SK-N-SH (cell line): Measurements from ENCODE around the gene PLXNA4. TPM values are rescaled to one million over a fixed set of nuclear protein-coding genes. Genes with fewer than 3 reads are reported as not detected.

Experiments
- CTCF ChIA-PET: fragments of 300-600, 350-600 bp; formaldehyde crosslinking; extraction: SDS; loops from one replicate; lab custom pipeline; 2021; lab: Yijun Ruan, JAX
- POLR2A ChIA-PET: fragments of 350-600 bp; sonication (Branson Sonifier 250); formaldehyde crosslinking; extraction: SDS; loops from one replicate; lab custom pipeline; 2020; ENCODE audit warnings: antibody characterized with exemption, inconsistent platforms; lab: Yijun Ruan, JAX
- DNase-seq: peaks from one replicate; pipeline ENCODE4 v3.0.0; 2012
- H2AFZ ChIP-seq: fragments of 200-600 bp; sonication (generic); 2 replicates; pipeline ENCODE4 v1.8.1; 2016; ENCODE audit warnings: antibody characterized with exemption, mild to moderate bottlenecking, low read depth
- H3F3A ChIP-seq: fragments of 200-600 bp; sonication (generic); replicated peaks from 2 replicates; pipeline ENCODE3; 2016; ENCODE audit warnings: antibody characterized with exemption, mild to moderate bottlenecking; ENCODE audit not compliant: insufficient read depth
- H3K27ac ChIP-seq, 2 experiments: fragments of 200-500 bp in 1 of 2; fragments of 200-600 bp in 1 of 2; sonication (Bioruptor generic) in 1 of 2; sonication (generic), shearing (Covaris generic) in 1 of 2; 2 replicates each; pipeline versions ENCODE4 v1.5.1 to v1.6.1; 2014 to 2016; ENCODE audit warnings: low read depth in 2 of 2, inconsistent platforms in 1 of 2, low read length in 1 of 2, mild to moderate bottlenecking in 1 of 2, mixed read lengths in 1 of 2
- H3K27me3 ChIP-seq: fragments of 200-600 bp; sonication (generic), shearing (Covaris generic); 2 replicates; pipeline ENCODE4 v1.6.1; 2016; ENCODE audit warnings: mixed run types; ENCODE audit not compliant: insufficient read depth
- H3K36me3 ChIP-seq, 2 experiments: fragments of 200-500 bp in 1 of 2; fragments of 200-600 bp in 1 of 2; sonication (Bioruptor generic) in 1 of 2; sonication (generic) in 1 of 2; replicated peaks in 1 of 2; 2 replicates each; pipeline versions ENCODE3 to v1.5.1; 2014 to 2016; ENCODE audit warnings: low read length in 1 of 2, mild to moderate bottlenecking in 1 of 2; ENCODE audit not compliant: insufficient read depth in 2 of 2, control insufficient read depth in 1 of 2
- H3K4me1 ChIP-seq, 2 experiments: fragments of 200-500 bp in 1 of 2; fragments of 200-600 bp in 1 of 2; sonication (Bioruptor generic) in 1 of 2; sonication (generic), shearing (Covaris generic) in 1 of 2; 2 replicates each; pipeline versions ENCODE4 v1.5.1 to v1.6.1; 2014 to 2016; ENCODE audit warnings: low read depth in 1 of 2, low read length in 1 of 2, mixed run types in 1 of 2; ENCODE audit not compliant: insufficient read depth in 2 of 2, control insufficient read depth in 1 of 2
- H3K4me2 ChIP-seq: fragments of 200-600 bp; sonication (generic), shearing (Covaris generic); 2 replicates; pipeline ENCODE4 v1.6.1; 2017; ENCODE audit warnings: mixed run types
- H3K4me3 ChIP-seq, 2 experiments: fragments of 200-500 bp in 1 of 2; fragments of 200-600 bp in 1 of 2; sonication (Bioruptor generic) in 1 of 2; sonication (generic), shearing (Covaris generic) in 1 of 2; 2 replicates each; pipeline versions ENCODE4 v1.5.1 to v1.8.1; 2014 to 2016; ENCODE audit warnings: low read depth in 2 of 2, inconsistent platforms in 1 of 2, low read length in 1 of 2, mild to moderate bottlenecking in 1 of 2, mixed read lengths in 1 of 2, moderate library complexity in 1 of 2
- H3K79me2 ChIP-seq: fragments of 200-600 bp; sonication (generic); 2 replicates; pipeline ENCODE4 v1.8.1; 2017; ENCODE audit warnings: mild to moderate bottlenecking; ENCODE audit not compliant: insufficient read depth
- H3K9ac ChIP-seq: fragments of 200-600 bp; sonication (generic); 2 replicates; pipeline ENCODE4 v1.6.1; 2017; ENCODE audit warnings: mixed run types
- H3K9me2 ChIP-seq: fragments of 200-600 bp; sonication (generic); 2 replicates; pipeline ENCODE4 v1.6.1; 2017; ENCODE audit warnings: mixed run types
- H3K9me3 ChIP-seq: fragments of 200-600 bp; sonication (generic); 2 replicates; pipeline ENCODE4 v1.6.1; 2017; ENCODE audit warnings: mixed run types, mild to moderate bottlenecking, moderate library complexity
- H4K20me1 ChIP-seq: fragments of 200-600 bp; sonication (generic); 2 replicates; pipeline ENCODE4 v1.6.1; 2017; ENCODE audit warnings: mild to moderate bottlenecking, mixed run types; ENCODE audit not compliant: insufficient read depth
- CHD2 ChIP-seq: fragments of 150-350 bp; IDR thresholded peaks from 2 replicates; pipeline ENCODE4 v1.6.1; 2018; ENCODE audit warnings: low read length; ENCODE audit not compliant: partially characterized antibody
- CTCF ChIP-seq: fragments of 200-600 bp; sonication (generic); IDR thresholded peaks from 2 replicates; pipeline ENCODE4 v1.6.1; 2017; ENCODE audit warnings: antibody characterized with exemption, mild to moderate bottlenecking, moderate library complexity
- FOSL2 ChIP-seq: IDR thresholded peaks from 2 replicates; pipeline ENCODE4 v1.4.0; 2012; ENCODE audit warnings: low read depth, mild to moderate bottlenecking, moderate library complexity, borderline replicate concordance
- GABPA ChIP-seq: IDR thresholded peaks from 2 replicates; pipeline ENCODE4 v1.4.0; 2012; ENCODE audit warnings: low read depth, mild to moderate bottlenecking
- GATA2 ChIP-seq: sonication (generic); formaldehyde crosslinking; IDR thresholded peaks from 2 replicates; pipeline ENCODE4 v1.5.0; 2020; ENCODE audit warnings: mild to moderate bottlenecking, missing genetic modification reagents
- IRF3 ChIP-seq: fragments of 150-350 bp; IDR thresholded peaks from 2 replicates; pipeline ENCODE4 v1.6.1; 2016; ENCODE audit warnings: mild to moderate bottlenecking, low read depth, low read length
- MEF2A ChIP-seq: IDR thresholded peaks from 2 replicates; pipeline ENCODE4 v1.4.0; 2012; ENCODE audit warnings: low read depth, borderline replicate concordance
- MXI1 ChIP-seq: IDR thresholded peaks from 2 replicates; pipeline ENCODE4 v1.6.1; 2012; ENCODE audit warnings: mild to moderate bottlenecking, low read depth, low read length, improper control_type of control experiment
- NRF1 ChIP-seq: IDR thresholded peaks from 2 replicates; pipeline ENCODE4 v1.6.1; 2012; ENCODE audit warnings: low read depth, mild to moderate bottlenecking, low read length
- POLR2AphosphoS5 ChIP-seq: IDR thresholded peaks from 2 replicates; pipeline ENCODE4 v1.6.1; 2012; ENCODE audit warnings: low read depth, low read length
- RAD21 ChIP-seq: IDR thresholded peaks from 2 replicates; pipeline ENCODE4 v1.6.1; 2012; ENCODE audit warnings: mild to moderate bottlenecking, low read length
- RFX5 ChIP-seq: IDR thresholded peaks from 2 replicates; pipeline ENCODE4 v1.6.1; 2012; ENCODE audit warnings: mild to moderate bottlenecking, improper control_type of control experiment, low read length
- USF2 ChIP-seq: fragments of 150-350 bp; IDR thresholded peaks from 2 replicates; pipeline ENCODE4 v1.6.1; 2017; ENCODE audit warnings: antibody characterized with exemption, low read length, low read depth, borderline replicate concordance
- YY1 ChIP-seq: IDR thresholded peaks from 2 replicates; pipeline ENCODE4 v1.4.0; 2012; ENCODE audit warnings: low read depth, mild to moderate bottlenecking
- WGBS: methylation state at CpG from one replicate; pipeline ENCODE4 v1.1.6; 2017; ENCODE audit warnings: low lambda C conversion rate; 5-methylcytosine and 5-hydroxymethylcytosine counted together
- polyA plus RNA-seq, 3 experiments: library from polyadenylated mRNA; depleted of rRNA; stranded (reverse); fragments of >200 nt; gene quantifications; 2 replicates each; pipeline ENCODE4 v1.2.3, GENCODE V29; 2012

Gene PLXNA4
- polyA plus RNA-seq, 1 of the 3 experiments (the other 2 are of a cell fraction) = 2.4 TPM

GRCh38 chr7:132185150-132185549 lies 391.1 kb downstream of the PLXNA4 start:
- H3K9me2 ChIP-seq = no peaks in the 10 kb centered on the region
- no peaks in the 10 kb centered on the region for H3K27me3 ChIP-seq
- ChIA-PET POLR2A (no interaction called here), CTCF (interaction anchor here (1.0 kb wide), 1 partner anchor 19 kb away, joined by 3 read pairs; no protein-coding TSS in a partner anchor)
- no peak overlapping the region for H3K9ac ChIP-seq
- no peak overlapping the region for H3K4me2 ChIP-seq
- no peaks in the 10 kb centered on the region for H4K20me1 ChIP-seq
- H3K4me1 ChIP-seq = no peaks in the 10 kb centered on the region; a peak in 1 of 4 replicates
- no peak for DNase-seq
- peaks cover 0 to 38% of the 10 kb centered on the region in 2 experiments for H3K36me3 ChIP-seq
- no peak overlapping the region for H3K27ac ChIP-seq
- 90% methylated on average over 7 of the region's 7 CpGs for WGBS
- H3K79me2 ChIP-seq = no peaks in the 10 kb centered on the region
- H3F3A ChIP-seq = peaks cover 2% of the 10 kb centered on the region
- H3K9me3 ChIP-seq = peaks cover 10% of the 10 kb centered on the region
- no peak overlapping the region for H3K4me3 ChIP-seq
- TF ChIP-seq GATA2 (no peak), MXI1 (no peak), MEF2A (no peak), GABPA (no peak), CTCF (no peak), YY1 (no peak), RFX5 (no peak), USF2 (no peak), RAD21 (no peak), IRF3 (no peak), NRF1 (no peak)
- H2AFZ ChIP-seq = no peak overlapping the region

- no peaks in the 10 kb centered on the region for H3K79me2 ChIP-seq
- no peak overlapping the region for H2AFZ ChIP-seq
- no peak overlapping the region for H3K4me2 ChIP-seq
- peaks cover 5% of the 10 kb centered on the region for H3F3A ChIP-seq
- no peaks in the 10 kb centered on the region; a peak in 1 of 4 replicates for H3K4me1 ChIP-seq
- H3K27ac ChIP-seq = no peak overlapping the region
- H3K4me3 ChIP-seq = no peak overlapping the region
- CTCF ChIA-PET = interaction anchor here (0.7 kb wide), 1 partner anchor 24 kb away, joined by 3 read pairs; no protein-coding TSS in a partner anchor
- H3K9ac ChIP-seq = no peak overlapping the region
- TF ChIP-seq CHD2 (no peak), POLR2AphosphoS5 (no peak), NRF1 (no peak), FOSL2 (no peak)
- H3K36me3 ChIP-seq = peaks cover 0 to 40% of the 10 kb centered on the region in 2 experiments
- 95% methylated on average over 7 of the region's 8 CpGs for WGBS
- POLR2A ChIA-PET = no interaction called here
- H4K20me1 ChIP-seq = no peaks in the 10 kb centered on the region
- H3K9me3 ChIP-seq = peaks cover 10% of the 10 kb centered on the region
- no peaks in the 10 kb centered on the region for H3K9me2 ChIP-seq
- H3K27me3 ChIP-seq = no peaks in the 10 kb centered on the region
- DNase-seq = no peak
These were observed 392.4 kb downstream of the PLXNA4 start for GRCh38 chr7:132183781-132184380.
